KG1 (cell line): ENCODE data around the gene OLR1.
A peak's percentile ranks its signal among the peaks of the same experiment; 100 is the strongest.

Source experiments
- DNase-seq: peaks from one replicate; lab custom pipeline; 2025; lab: John Stamatoyannopoulos, UW

OLR1 gene

GRCh38 chr12:10153271-10154144 lies 18.4 kb downstream of the OLR1 start:
- peak; percentile 72 for DNase-seq

- DNase-seq = no peak
Measured at GRCh38 chr12:10151621-10152020, 20.3 kb downstream of the OLR1 start.

- no peak for DNase-seq
Measured at GRCh38 chr12:10147714-10148403, 24.1 kb downstream of the OLR1 start.

GRCh38 chr12:10142976-10143589 lies 28.8 kb downstream of the OLR1 start:
- DNase-seq = no peak

DNA sequence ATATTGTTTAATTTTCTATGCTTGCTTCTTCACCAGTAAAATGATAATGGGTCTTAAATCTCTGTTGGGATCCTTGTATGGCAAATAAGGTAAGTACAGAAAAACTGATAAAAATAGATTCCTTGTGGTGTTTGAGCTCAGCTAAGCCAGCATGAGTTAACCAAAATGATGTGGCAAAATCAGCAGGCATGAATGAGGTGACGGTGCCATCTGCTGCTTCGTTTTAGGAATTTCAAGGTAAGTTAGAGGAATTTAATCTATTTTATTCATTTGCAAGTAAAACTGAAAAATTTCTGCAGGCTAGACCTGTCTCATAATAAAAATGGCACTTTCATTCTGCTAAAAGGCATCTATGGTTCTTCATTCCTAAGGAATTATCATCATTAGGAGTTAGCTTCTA lies 31.9 kb downstream of the OLR1 start:
- DNase-seq = peak; percentile 76

DNA sequence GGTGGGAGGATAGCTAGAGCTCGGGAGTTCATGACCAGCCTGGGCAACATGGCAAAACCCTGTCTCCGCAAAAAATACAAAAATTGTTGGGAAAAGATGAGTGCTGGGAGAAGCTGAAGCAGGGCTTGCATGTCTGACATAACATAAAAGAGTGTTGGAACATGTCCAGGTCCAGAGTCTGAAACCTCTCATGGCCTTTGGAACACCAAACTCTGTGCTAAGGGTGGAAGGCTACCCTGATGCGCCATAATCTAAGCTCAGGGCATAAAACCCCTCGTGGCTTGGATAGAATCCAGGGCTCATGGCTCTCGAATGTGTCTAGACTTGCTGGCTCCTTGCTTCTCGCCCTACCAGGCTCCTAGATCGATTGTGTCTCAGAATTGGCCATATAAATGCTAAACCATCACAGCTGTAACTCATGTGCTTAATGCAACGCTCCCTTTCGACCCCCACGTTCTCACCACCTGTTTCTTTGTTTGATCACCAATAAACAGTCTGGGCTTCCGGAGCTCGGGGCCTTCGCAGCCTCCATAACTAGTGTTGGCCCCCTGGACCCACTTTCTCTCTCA lies 35.2 kb downstream of the OLR1 start:
- DNase-seq = no peak

GRCh38 chr12:10135126-10135525 lies 36.8 kb downstream of the OLR1 start:
- DNase-seq = no peak

GRCh38 chr12:10132850-10133370 lies 39.0 kb downstream of the OLR1 start:
- no peak for DNase-seq

- no peak for DNase-seq
Measured at GRCh38 chr12:10131111-10131690, 40.7 kb downstream of the OLR1 start.

- no peak for DNase-seq
Measured at GRCh38 chr12:10130042-10130441, 41.9 kb downstream of the OLR1 start, which contains the start of gene CLEC7A. CLEC7A (minus strand) TSS chr12:10130199; CDS start chr12:10130082, 117 bp downstream.

DNA sequence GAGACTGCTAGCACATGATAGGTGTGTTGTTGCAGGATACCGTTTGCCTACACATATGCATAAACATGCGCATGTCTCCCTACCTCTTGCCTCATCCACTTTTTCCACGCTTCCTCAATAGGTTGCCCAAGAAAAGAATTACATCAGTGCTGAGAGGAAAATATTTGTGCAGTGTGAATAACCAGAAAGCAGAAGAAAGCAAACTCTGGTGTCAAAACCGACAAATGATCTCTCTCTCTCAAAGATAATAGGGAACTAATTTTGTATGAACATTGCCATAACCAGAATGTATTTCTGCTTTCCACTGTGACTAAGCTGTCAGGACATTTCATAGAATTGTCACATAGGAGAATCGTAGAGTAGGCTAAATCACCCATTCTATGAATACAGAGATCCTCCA lies 43.2 kb downstream of the OLR1 start:
- DNase-seq = peak; percentile 13

DNA sequence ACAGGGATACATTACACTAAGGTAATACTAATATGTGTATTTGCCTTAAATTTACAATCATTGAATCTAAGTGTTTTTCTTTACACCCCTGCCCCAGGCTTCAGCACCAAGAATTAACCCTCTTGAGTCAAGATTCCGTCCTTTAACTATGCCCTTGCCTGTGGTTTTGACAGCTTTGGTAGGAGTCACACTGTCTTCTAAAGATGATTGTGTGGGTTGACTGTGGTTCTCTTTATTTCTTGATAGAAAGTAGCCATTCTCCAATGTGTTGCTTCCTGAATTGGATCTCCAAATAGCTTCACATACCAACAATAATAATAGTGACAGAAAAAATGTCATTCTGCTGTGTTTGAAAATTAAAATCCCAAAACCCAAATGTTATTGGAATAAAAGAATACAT lies 45.5 kb downstream of the OLR1 start:
- DNase-seq = no peak

GRCh38 chr12:10122689-10123088 lies 49.2 kb downstream of the OLR1 start:
- DNase-seq = no peak

DNA sequence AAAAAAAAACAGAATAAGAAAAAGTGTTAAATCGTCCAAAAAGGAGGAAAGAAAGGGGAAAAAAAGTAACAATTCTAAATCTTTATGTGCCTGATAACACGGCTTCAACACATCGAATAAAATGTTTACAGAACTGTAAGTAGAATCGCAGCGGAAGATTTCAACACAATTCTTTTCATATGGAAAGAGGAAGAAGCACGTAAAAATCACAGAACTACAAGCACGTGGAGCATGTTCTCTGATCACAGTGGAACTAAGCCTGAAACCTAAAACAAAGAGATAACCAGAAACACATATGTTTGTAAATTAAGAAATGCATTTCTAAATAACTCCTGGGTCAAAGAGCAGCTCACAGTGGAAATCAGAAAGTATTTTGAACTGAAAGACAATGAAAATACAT lies 50.7 kb downstream of the OLR1 start:
- no peak for DNase-seq

DNA sequence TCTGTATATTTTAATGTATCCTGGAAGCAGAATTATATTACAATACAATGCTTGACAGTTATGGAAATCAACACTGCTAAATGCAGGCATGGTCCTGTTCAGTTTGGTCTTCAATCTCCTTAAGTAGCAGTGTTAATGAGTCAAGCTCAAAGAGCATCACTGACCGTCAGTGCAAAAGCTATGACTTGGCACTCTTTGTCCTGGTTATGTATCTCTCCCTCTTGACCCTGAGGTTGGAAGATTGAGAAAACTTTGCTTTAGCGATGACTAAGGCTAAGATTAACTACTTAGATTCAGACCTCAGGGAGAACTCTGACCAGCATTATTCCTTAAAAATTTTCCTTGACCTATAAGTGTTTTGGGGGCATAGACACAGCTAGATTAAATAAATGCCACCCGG lies 52.9 kb downstream of the OLR1 start:
- DNase-seq = no peak

DNA sequence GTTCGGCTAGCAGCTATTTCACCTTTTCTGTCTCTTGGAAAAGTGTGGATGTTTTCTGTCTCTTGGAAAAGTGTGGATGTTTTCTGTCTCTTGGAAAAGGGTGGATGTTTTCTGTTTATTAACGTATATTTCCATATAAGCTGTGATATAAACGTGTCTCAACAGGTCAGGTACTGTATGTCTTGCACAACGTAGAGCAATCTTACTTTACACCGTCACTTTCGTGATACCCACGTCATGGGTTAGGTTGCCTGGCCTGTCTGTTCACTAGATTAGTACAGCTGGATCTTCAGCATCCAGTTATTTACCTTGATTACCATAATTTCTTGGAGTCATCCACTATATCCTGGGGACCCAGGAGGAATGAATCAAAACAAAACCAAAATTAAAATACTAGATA lies 56.0 kb downstream of the OLR1 start:
- no peak for DNase-seq

DNA sequence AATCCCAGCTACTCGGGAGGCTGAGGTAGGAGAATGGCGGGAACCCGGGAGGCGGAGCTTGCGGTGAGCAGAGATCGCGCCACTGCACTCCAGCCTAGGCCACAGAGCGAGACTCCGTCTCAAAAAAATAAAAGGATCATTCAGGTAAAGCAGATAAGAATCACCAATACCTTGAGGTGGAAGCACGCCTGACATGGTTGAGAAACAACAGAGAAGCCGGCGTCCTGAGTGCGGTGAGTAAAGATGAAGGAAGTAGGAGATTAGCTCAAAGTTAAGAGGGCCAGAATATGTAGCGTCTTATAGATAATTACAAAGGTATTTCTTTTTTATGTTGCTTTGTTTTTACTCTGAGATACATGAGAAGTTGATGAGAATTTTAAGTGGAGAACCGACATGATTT lies 56.6 kb downstream of the OLR1 start:
- no peak for DNase-seq

DNA sequence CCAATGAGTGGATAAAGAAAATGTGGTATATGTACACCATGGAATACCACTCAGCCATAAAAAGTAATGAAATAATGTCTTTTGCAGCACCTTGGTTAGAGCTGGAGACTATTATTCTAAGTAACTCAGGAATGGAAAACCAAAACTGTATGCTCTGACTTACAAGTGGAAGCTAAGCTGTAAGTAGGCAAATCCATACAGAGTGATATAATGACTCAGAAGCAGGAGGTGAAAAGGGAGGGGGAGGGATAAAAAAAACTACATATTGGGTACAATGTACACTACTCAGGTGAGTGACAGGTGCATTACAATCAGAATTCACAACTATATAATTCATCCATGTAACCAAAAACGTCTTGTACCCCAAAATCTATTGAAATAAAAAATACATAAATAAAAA lies 58.0 kb downstream of the OLR1 start:
- no peak for DNase-seq

DNA sequence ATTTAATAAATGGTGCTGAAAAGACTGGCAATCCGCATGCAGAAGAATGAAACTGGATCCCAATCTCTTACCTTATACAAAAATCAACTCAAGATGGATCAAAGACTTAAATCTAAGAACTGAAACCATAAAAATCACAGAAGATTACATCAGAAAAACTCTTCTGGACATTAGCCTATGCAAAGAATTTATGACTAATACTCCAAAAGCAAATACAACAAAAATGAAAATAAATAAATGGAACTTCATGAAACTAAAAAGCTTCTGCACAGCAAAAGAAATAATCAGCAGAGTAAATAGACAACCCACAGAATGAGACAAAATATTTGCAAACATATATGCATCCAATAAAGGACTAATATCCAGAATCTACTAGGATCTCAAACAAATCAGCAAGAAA lies 58.9 kb downstream of the OLR1 start:
- no peak for DNase-seq

DNA sequence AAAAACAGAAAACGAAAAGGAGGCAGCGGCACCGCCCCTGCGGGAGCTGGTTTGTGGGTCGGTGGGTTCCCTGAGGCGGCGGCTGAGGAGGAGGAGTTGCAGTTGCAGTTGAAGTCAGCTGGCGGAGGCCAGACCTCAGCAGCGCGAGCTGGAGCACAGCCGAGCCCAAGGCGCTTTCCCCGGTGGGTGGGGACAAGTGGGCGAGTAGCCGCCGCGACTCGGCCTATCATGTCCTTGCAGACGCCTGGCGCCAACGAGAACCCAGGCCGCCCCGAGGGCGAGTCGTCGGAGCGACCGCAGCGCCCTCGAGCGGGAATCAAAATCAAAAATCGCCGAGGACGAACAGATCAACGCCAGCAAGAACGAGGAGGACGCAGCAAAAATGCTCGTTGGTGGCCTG lies 60.5 kb downstream of the OLR1 start:
- DNase-seq = no peak

- no peak for DNase-seq
Measured at GRCh38 chr12:10110256-10110844, 61.6 kb downstream of the OLR1 start.
